ENCODE results near the gene ZNF398. TPM values are rescaled to one million over a fixed set of nuclear protein-coding genes. Genes with fewer than 3 reads are reported as not detected.

ZNF398 gene
- total RNA-seq, 1 donor from 2014 or later: 10.0 TPM

- FAIRE-seq (no peak), DNase-seq (ENCODE audit: low read depth) (no peak)
- Histone ChIP-seq H3K36me3 (ENCODE audit: control insufficient read depth, insufficient read depth, low read length) (peaks cover 42% of the 10 kb centered on the region), H3K27me3 (ENCODE audit: control insufficient read depth, insufficient read depth, low read length) (no peaks in the 10 kb centered on the region), H3K4me3 (ENCODE audit: low read depth, low read length) (no peak overlapping the region)
- TF ChIP-seq CTCF (IDR thresholded peaks at IDR 0.05; ENCODE audit: insufficient read depth, low read length, severe bottlenecking): no peak
Measured at GRCh38 chr7:149214020-149214720, 66.9 kb downstream of the ZNF398 start.

GRCh38 chr7:149216402-149216801 is 69.1 kb downstream of the ZNF398 start:
- TF ChIP-seq CTCF (IDR thresholded peaks at IDR 0.05; ENCODE audit: insufficient read depth, low read length, severe bottlenecking): no peak
- DNase-seq (ENCODE audit: low read depth) (no peak), FAIRE-seq (no peak)
- Histone ChIP-seq H3K27me3 (ENCODE audit: control insufficient read depth, insufficient read depth, low read length) (no peaks in the 10 kb centered on the region), H3K4me3 (ENCODE audit: low read depth, low read length) (no peak overlapping the region), H3K36me3 (ENCODE audit: control insufficient read depth, insufficient read depth, low read length) (peaks cover 34% of the 10 kb centered on the region)

GRCh38 chr7:149217570-149217969 is 70.3 kb downstream of the ZNF398 start:
- peaks cover 33% of the 10 kb centered on the region for H3K36me3 ChIP-seq (ENCODE audit: control insufficient read depth, insufficient read depth, low read length)
- no peak for TF ChIP-seq CTCF (IDR thresholded peaks at IDR 0.05; ENCODE audit: insufficient read depth, low read length, severe bottlenecking)

GRCh38 chr7:149218469-149219420 is 71.5 kb downstream of the ZNF398 start:
- TF ChIP-seq CTCF (IDR thresholded peaks at IDR 0.05; ENCODE audit: insufficient read depth, low read length, severe bottlenecking): no peak
- Histone ChIP-seq H3K36me3 (ENCODE audit: control insufficient read depth, insufficient read depth, low read length) (peaks cover 25% of the 10 kb centered on the region), H3K27me3 (ENCODE audit: control insufficient read depth, insufficient read depth, low read length) (no peaks in the 10 kb centered on the region), H3K4me3 (ENCODE audit: low read depth, low read length) (no peak overlapping the region)
- DNase-seq (ENCODE audit: low read depth) (no peak), FAIRE-seq (peak; percentile 7)

More at GRCh38 chr7:149217570-149217969, 70.3 kb downstream of the ZNF398 start:
- no peak for FAIRE-seq
- H3K4me3 ChIP-seq (ENCODE audit: low read depth, low read length): no peak overlapping the region
- no peak for DNase-seq (ENCODE audit: low read depth)
- no peaks in the 10 kb centered on the region for H3K27me3 ChIP-seq (ENCODE audit: control insufficient read depth, insufficient read depth, low read length)

GRCh38 chr7:149220534-149220933 is 73.3 kb downstream of the ZNF398 start:
- DNase-seq (ENCODE audit: low read depth): peak; percentile 84
- Histone ChIP-seq H3K27me3 (ENCODE audit: control insufficient read depth, insufficient read depth, low read length) (no peaks in the 10 kb centered on the region), H3K4me3 (ENCODE audit: low read depth, low read length) (no peak overlapping the region), H3K36me3 (ENCODE audit: control insufficient read depth, insufficient read depth, low read length) (peaks cover 19% of the 10 kb centered on the region)
- TF ChIP-seq CTCF (IDR thresholded peaks at IDR 0.05; ENCODE audit: insufficient read depth, low read length, severe bottlenecking): no peak
- no peak for FAIRE-seq
